Measurements from ENCODE around the gene ELK1.
A peak's percentile ranks its signal among the peaks of the same experiment; 100 is the strongest.

ELK1 gene

GRCh38 chrX:47644557-47645091, 5.7 kb downstream of the ELK1 start:
- peak; percentile 26 for DNase-seq

GRCh38 chrX:47643926-47644325, 6.4 kb downstream of the ELK1 start:
- peak; percentile 4 for DNase-seq

- DNase-seq, result no peak
These were observed 11.5 kb downstream of the ELK1 start for GRCh38 chrX:47638816-47639215.

- DNase-seq, result no peak
These were observed 12.7 kb downstream of the ELK1 start for GRCh38 chrX:47637546-47638195.

GRCh38 chrX:47634871-47635575, 15.3 kb downstream of the ELK1 start:
- no peak for DNase-seq

GRCh38 chrX:47633689-47634590, 16.4 kb downstream of the ELK1 start:
- no peak for DNase-seq

- no peak for DNase-seq
These were observed 17.7 kb downstream of the ELK1 start for GRCh38 chrX:47632666-47633065.

GRCh38 chrX:47631676-47632075, 18.7 kb downstream of the ELK1 start:
- DNase-seq, result no peak

GRCh38 chrX:47629419-47630200, 20.8 kb downstream of the ELK1 start, which contains the start of gene CFP:
Gene CFP (minus strand): TSS chrX:47629930. CDS start chrX:47629844, 86 bp downstream.
- DNase-seq, result no peak

GRCh38 chrX:47628982-47629381, 21.4 kb downstream of the ELK1 start:
- DNase-seq, result no peak

GRCh38 chrX:47625365-47625764, 25.0 kb downstream of the ELK1 start:
- no peak for DNase-seq

- peak; percentile 71 for DNase-seq
These were observed 26.8 kb downstream of the ELK1 start for GRCh38 chrX:47623540-47624027.

- no peak for DNase-seq
These were observed 28.5 kb downstream of the ELK1 start for GRCh38 chrX:47621851-47622250.

- DNase-seq, result no peak
These were observed 30.1 kb downstream of the ELK1 start for GRCh38 chrX:47620303-47620685.

GRCh38 chrX:47619486-47620302, 30.7 kb downstream of the ELK1 start, which contains the start of gene SYN1:
Gene SYN1 (minus strand): TSS chrX:47619857. CDS start chrX:47619728, 129 bp downstream.
- peak; percentile 67 for DNase-seq

GRCh38 chrX:47618923-47619485, 31.4 kb downstream of the ELK1 start:
- DNase-seq, result no peak

- DNase-seq, result no peak
These were observed 35.7 kb downstream of the ELK1 start for GRCh38 chrX:47614618-47615017.

GRCh38 chrX:47613082-47613481, 37.3 kb downstream of the ELK1 start:
- DNase-seq, result no peak

- DNase-seq, result no peak
These were observed 37.9 kb downstream of the ELK1 start for GRCh38 chrX:47612418-47612817.

GRCh38 chrX:47611926-47612325, 38.4 kb downstream of the ELK1 start:
- no peak for DNase-seq

- no peak for DNase-seq
These were observed 38.9 kb downstream of the ELK1 start for GRCh38 chrX:47611489-47611888.

Data from HCEC 1CT (cell line).